SH-SY5Y (cell line): ENCODE results near the gene KCTD1.

Experiments used
- GATA2 ChIP-seq: IDR thresholded peaks from 2 replicates; pipeline ENCODE4 v1.6.1; 2011; ENCODE audit warnings: mild to moderate bottlenecking, low read depth, low read length
- GATA3 ChIP-seq: IDR thresholded peaks from 2 replicates; pipeline ENCODE4 v1.6.1; 2011; ENCODE audit warnings: low read depth, mild to moderate bottlenecking, low read length, moderate library complexity

DNA sequence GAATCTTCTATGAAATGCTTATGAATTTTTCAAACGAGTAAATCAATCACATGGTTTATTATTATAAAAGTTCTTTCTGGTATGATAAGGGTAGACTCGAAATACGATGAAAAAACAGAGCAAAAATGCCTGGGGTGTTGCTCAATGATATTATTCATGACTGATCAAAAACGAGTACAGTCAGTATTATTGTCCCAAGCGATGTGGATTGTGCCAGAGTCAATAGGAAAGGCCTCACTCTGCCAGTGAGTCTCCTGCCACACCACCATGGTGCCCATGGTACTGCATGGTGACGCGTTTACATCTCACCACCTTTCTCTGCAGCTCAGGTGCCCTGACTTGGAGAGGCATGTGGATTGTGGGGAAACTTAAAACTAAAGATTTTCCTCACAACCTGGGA, 58.5 kb downstream of the KCTD1 start:
- no peak for TF ChIP-seq GATA2
- TF ChIP-seq GATA3: no peak
